H9 (cell line): ENCODE data around the gene PHEX. TPM values are rescaled to one million over a fixed set of nuclear protein-coding genes. Genes with fewer than 3 reads are reported as not detected.
A peak's percentile ranks its signal among the peaks of the same experiment; 100 is the strongest.

Source experiments
- DNase-seq: peaks from one replicate; pipeline ENCODE4 v3.0.0-alpha.2; 2017
- H2AFZ ChIP-seq: one replicate; pipeline ENCODE4 v1.6.1; 2013; ENCODE audit warnings: mild to moderate bottlenecking, low read length, control low read depth, moderate library complexity
- H2AK5ac ChIP-seq: 2 replicates; pipeline ENCODE4 v1.6.1; 2013; ENCODE audit warnings: low read length, control low read depth, mixed read lengths; ENCODE audit not compliant: insufficient read length
- H2BK120ac ChIP-seq: one replicate; pipeline ENCODE4 v1.6.1; 2013; ENCODE audit warnings: low read depth, mild to moderate bottlenecking, low read length, control low read depth, inconsistent platforms; ENCODE audit not compliant: poor library complexity, severe bottlenecking
- H2BK12ac ChIP-seq: 2 replicates; pipeline ENCODE4 v1.6.1; 2013; ENCODE audit warnings: low read length, control low read depth, mixed read lengths, low read depth; ENCODE audit not compliant: insufficient read length
- H2BK15ac ChIP-seq: 2 replicates; pipeline ENCODE4 v1.6.1; 2013; ENCODE audit warnings: low read depth, low read length, control low read depth
- H2BK20ac ChIP-seq: one replicate; pipeline ENCODE4 v1.6.1; 2013; ENCODE audit warnings: low read depth, mild to moderate bottlenecking, low read length, control low read depth, inconsistent platforms; ENCODE audit not compliant: poor library complexity, severe bottlenecking
- H2BK5ac ChIP-seq: 2 replicates; pipeline ENCODE4 v1.6.1; 2013; ENCODE audit warnings: low read length, control low read depth, mixed read lengths; ENCODE audit not compliant: insufficient read length
- H3K14ac ChIP-seq: 2 replicates; pipeline ENCODE4 v1.6.1; 2013; ENCODE audit warnings: low read length, control low read depth; ENCODE audit not compliant: insufficient read depth
- H3K18ac ChIP-seq: 2 replicates; pipeline ENCODE4 v1.6.1; 2013; ENCODE audit warnings: low read depth, mild to moderate bottlenecking, mixed read lengths, low read length, control low read depth; ENCODE audit not compliant: insufficient read length
- H3K23ac ChIP-seq: 2 replicates; pipeline ENCODE4 v1.6.1; 2013; ENCODE audit warnings: low read length, control low read depth, mixed read lengths, low read depth; ENCODE audit not compliant: insufficient read length
- H3K23me2 ChIP-seq: 2 replicates; pipeline ENCODE4 v1.6.1; 2013; ENCODE audit warnings: low read depth, mild to moderate bottlenecking, mixed read lengths, low read length, control low read depth; ENCODE audit not compliant: insufficient read length, poor library complexity, severe bottlenecking
- H3K27ac ChIP-seq: 2 replicates; pipeline ENCODE4 v1.5.1; 2013; ENCODE audit warnings: low read length, control low read depth, mixed read lengths, low read depth; ENCODE audit not compliant: insufficient read length
- H3K27me3 ChIP-seq: 2 replicates; pipeline ENCODE4 v1.6.1; 2013; ENCODE audit warnings: low read length, control low read depth, inconsistent platforms; ENCODE audit not compliant: insufficient read depth
- H3K4ac ChIP-seq: 2 replicates; pipeline ENCODE4 v1.6.1; 2013; ENCODE audit warnings: low read depth, mild to moderate bottlenecking, control low read depth, inconsistent platforms, low read length, moderate library complexity
- H3K4me1 ChIP-seq: 2 replicates; pipeline ENCODE4 v1.6.1; 2013; ENCODE audit warnings: low read length, control low read depth, inconsistent platforms; ENCODE audit not compliant: insufficient read depth
- H3K4me2 ChIP-seq: 2 replicates; pipeline ENCODE4 v1.6.1; 2013; ENCODE audit warnings: low read length, control low read depth, mixed read lengths; ENCODE audit not compliant: insufficient read length, insufficient read depth
- H3K56ac ChIP-seq: 2 replicates; pipeline ENCODE4 v1.6.1; 2013; ENCODE audit warnings: low read depth, mild to moderate bottlenecking, mixed read lengths, low read length, control low read depth; ENCODE audit not compliant: insufficient read length
- H3K79me1 ChIP-seq: 2 replicates; pipeline ENCODE4 v1.6.1; 2013; ENCODE audit warnings: low read depth, mild to moderate bottlenecking, moderate library complexity, low read length, control low read depth, inconsistent platforms; ENCODE audit not compliant: insufficient read depth, poor library complexity, severe bottlenecking
- H3K79me2 ChIP-seq: 2 replicates; pipeline ENCODE4 v1.6.1; 2013; ENCODE audit warnings: low read length, control low read depth, inconsistent platforms; ENCODE audit not compliant: insufficient read depth
- H3K9ac ChIP-seq: 2 replicates; pipeline ENCODE4 v1.6.1; 2013; ENCODE audit warnings: low read length, control low read depth, mixed read lengths; ENCODE audit not compliant: insufficient read length; ENCODE audit errors: extremely low read depth
- H3K9me3 ChIP-seq: one replicate; pipeline ENCODE4 v1.6.1; 2013; ENCODE audit warnings: low read depth, low read length, inconsistent platforms; ENCODE audit not compliant: control insufficient read depth
- H3T11ph ChIP-seq: one replicate; pipeline ENCODE4 v1.6.1; 2013; ENCODE audit warnings: mild to moderate bottlenecking, low read length, control low read depth, inconsistent platforms
- H4K20me1 ChIP-seq: one replicate; pipeline ENCODE4 v1.6.1; 2013; ENCODE audit not compliant: control insufficient read depth, insufficient read length, insufficient read depth
- H4K5ac ChIP-seq: 2 replicates; pipeline ENCODE4 v1.6.1; 2013; ENCODE audit warnings: low read depth, mild to moderate bottlenecking, mixed read lengths, low read length, control low read depth; ENCODE audit not compliant: insufficient read length
- H4K8ac ChIP-seq: replicated peaks from 2 replicates; pipeline ENCODE4 v1.6.1; 2013; ENCODE audit warnings: low read length, control low read depth, mixed read lengths, low read depth; ENCODE audit not compliant: insufficient read length
- H4K91ac ChIP-seq: 2 replicates; pipeline ENCODE4 v1.6.1; 2013; ENCODE audit warnings: low read depth, mild to moderate bottlenecking, moderate library complexity, mixed read lengths, low read length, control low read depth; ENCODE audit not compliant: insufficient read length
- H3K27ac Mint-ChIP-seq, 3 experiments: 2 replicates in 2 of 3; 3 replicates in 1 of 3; pipeline ENCODE4 v1.8.0; 2020 to 2021; ENCODE audit warnings: mixed read lengths in 3 of 3, mild to moderate bottlenecking in 1 of 3, moderate library complexity in 1 of 3
- H3K27me3 Mint-ChIP-seq: 2 replicates; pipeline ENCODE4 v1.8.0; 2021; ENCODE audit warnings: low read depth, mild to moderate bottlenecking, moderate library complexity, mixed read lengths
- H3K36me3 Mint-ChIP-seq, 3 experiments: 2 replicates in 2 of 3; 3 replicates in 1 of 3; pipeline ENCODE4 v1.8.0; 2020 to 2021; ENCODE audit warnings: low read depth in 3 of 3, mixed read lengths in 3 of 3; ENCODE audit not compliant: insufficient read depth in 1 of 3
- H3K4me1 Mint-ChIP-seq, 2 experiments: 2 replicates each; pipeline ENCODE4 v1.8.0; 2020; ENCODE audit warnings: mixed read lengths in 2 of 2
- H3K4me3 Mint-ChIP-seq, 2 experiments: 2 replicates in 1 of 2; 3 replicates in 1 of 2; pipeline ENCODE4 v1.8.0; 2020 to 2021; ENCODE audit warnings: mild to moderate bottlenecking in 2 of 2, mixed read lengths in 2 of 2, moderate library complexity in 1 of 2
- H3K9me3 Mint-ChIP-seq, 2 experiments: 2 replicates in 1 of 2; 3 replicates in 1 of 2; pipeline ENCODE4 v1.8.0; 2020; ENCODE audit warnings: mild to moderate bottlenecking in 2 of 2, mixed read lengths in 2 of 2, moderate library complexity in 1 of 2
- WGBS: extraction: QIAGEN DNeasy Blood & Tissue Kit; methylation state at CpG from one replicate; pipeline ENCODE4 v1.1.7; 2013; ENCODE audit warnings: missing lambda C conversion rate, low lambda C conversion rate, mixed read lengths; ENCODE audit not compliant: insufficient read length; ENCODE audit errors: extremely low coverage; 5-methylcytosine and 5-hydroxymethylcytosine counted together
- total RNA-seq: library from RNA; stranded (reverse); gene quantifications from 2 replicates; pipeline ENCODE4 v1.2.1, GENCODE V29; 2021
- TF ChIP-seq, protein P1 (sequence below): fragments of 200-600 bp; sonication (generic); conservative IDR thresholded peaks from 3 replicates; pipeline ENCODE4 v1.8.0; 2021; ENCODE audit warnings: antibody characterized with exemption, mild to moderate bottlenecking

PHEX gene
- total RNA-seq, 1 experiment from 2014 or later = 0.11 TPM

DNA sequence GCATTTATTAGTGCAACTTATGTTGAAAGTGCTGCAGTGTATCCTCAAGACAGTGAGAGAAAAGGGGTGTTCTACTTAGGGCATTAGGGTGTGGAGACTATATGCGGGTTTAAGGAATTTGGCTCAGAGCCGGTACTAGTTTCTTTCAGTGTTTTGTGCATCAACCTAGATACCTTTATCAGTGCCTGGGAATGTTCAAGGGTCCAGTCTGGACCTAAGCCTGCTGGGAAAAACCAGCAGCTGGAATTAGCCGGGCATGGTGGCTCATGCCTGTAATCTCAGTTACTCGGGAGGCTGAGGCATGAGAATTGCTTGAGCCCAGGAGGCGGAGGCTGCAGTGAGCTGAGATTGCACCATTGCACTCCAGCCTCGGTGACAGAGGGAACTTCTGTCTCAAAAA, 7.4 kb downstream of the PHEX start:
- Histone ChIP-seq H3K79me1 (no peaks in the 10 kb centered on the region), H2AK5ac (no peak overlapping the region), H3K23ac (no peak overlapping the region), H3T11ph (no peak overlapping the region), H4K91ac (no peak overlapping the region), H4K20me1 (no peaks in the 10 kb centered on the region), H4K8ac (no peak overlapping the region), H2AFZ (no peak overlapping the region), H3K14ac (no peak overlapping the region), H2BK20ac (no peak overlapping the region), H3K9ac (no peak overlapping the region), H4K5ac (no peak overlapping the region), H3K4me2 (no peak overlapping the region), H3K79me2 (no peaks in the 10 kb centered on the region), H3K4ac (no peak overlapping the region), H3K27ac (no peak overlapping the region), H2BK15ac (no peak overlapping the region), H3K9me3 (no peaks in the 10 kb centered on the region), H2BK120ac (no peak overlapping the region), H2BK5ac (no peak overlapping the region), H2BK12ac (no peak overlapping the region), H3K18ac (no peak overlapping the region), H3K23me2 (no peaks in the 10 kb centered on the region), H3K4me1 (peaks cover 4% of the 10 kb centered on the region; the same call in 1 of the 2 replicates), H3K56ac (no peak overlapping the region), H3K27me3 (no peaks in the 10 kb centered on the region)
- DNase-seq = no peak
- Mint-ChIP-seq H3K27ac (peak overlapping the region in 1 of 3 experiments; percentile 74; a peak in 1 of 7 replicates), H3K9me3 (peaks cover 5 to 30% of the 10 kb centered on the region in 2 experiments; a peak in 4 of 5 replicates), H3K36me3 (no peaks in the 10 kb centered on the region), H3K27me3 (peaks cover 1% of the 10 kb centered on the region; the same call in 1 of the 2 replicates), H3K4me3 (no peak overlapping the region), H3K4me1 (peaks cover 32 to 38% of the 10 kb centered on the region in 2 experiments)
- WGBS = no CpG with 5 or more reads among the region's 6 CpGs
- TF ChIP-seq, protein P1, sequence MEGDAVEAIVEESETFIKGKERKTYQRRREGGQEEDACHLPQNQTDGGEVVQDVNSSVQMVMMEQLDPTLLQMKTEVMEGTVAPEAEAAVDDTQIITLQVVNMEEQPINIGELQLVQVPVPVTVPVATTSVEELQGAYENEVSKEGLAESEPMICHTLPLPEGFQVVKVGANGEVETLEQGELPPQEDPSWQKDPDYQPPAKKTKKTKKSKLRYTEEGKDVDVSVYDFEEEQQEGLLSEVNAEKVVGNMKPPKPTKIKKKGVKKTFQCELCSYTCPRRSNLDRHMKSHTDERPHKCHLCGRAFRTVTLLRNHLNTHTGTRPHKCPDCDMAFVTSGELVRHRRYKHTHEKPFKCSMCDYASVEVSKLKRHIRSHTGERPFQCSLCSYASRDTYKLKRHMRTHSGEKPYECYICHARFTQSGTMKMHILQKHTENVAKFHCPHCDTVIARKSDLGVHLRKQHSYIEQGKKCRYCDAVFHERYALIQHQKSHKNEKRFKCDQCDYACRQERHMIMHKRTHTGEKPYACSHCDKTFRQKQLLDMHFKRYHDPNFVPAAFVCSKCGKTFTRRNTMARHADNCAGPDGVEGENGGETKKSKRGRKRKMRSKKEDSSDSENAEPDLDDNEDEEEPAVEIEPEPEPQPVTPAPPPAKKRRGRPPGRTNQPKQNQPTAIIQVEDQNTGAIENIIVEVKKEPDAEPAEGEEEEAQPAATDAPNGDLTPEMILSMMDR = no peak
